Endodermal cell (in vitro differentiated cells): ENCODE measurements around the gene MYL3. TPM values are rescaled to one million over a fixed set of nuclear protein-coding genes. Genes with fewer than 3 reads are reported as not detected.

Experiments
- DNase-seq: peaks from one replicate; pipeline ENCODE4 v3.0.0-alpha.2; 2017
- H3K27ac ChIP-seq: 2 replicates; pipeline ENCODE4 v1.5.1; 2013; ENCODE audit warnings: mild to moderate bottlenecking, low read depth, low read length, moderate library complexity
- H3K27me3 ChIP-seq: 2 replicates; pipeline ENCODE4 v1.6.1; 2013; ENCODE audit warnings: mild to moderate bottlenecking, low read length, moderate library complexity; ENCODE audit not compliant: insufficient read depth, control insufficient read depth, poor library complexity, severe bottlenecking
- H3K36me3 ChIP-seq: 2 replicates; pipeline ENCODE4 v1.7.0; 2013; ENCODE audit warnings: mild to moderate bottlenecking, low read length, moderate library complexity; ENCODE audit not compliant: control insufficient read depth, insufficient read depth
- H3K4me1 ChIP-seq: one replicate; pipeline ENCODE4 v1.7.0; 2013; ENCODE audit warnings: low read length; ENCODE audit not compliant: control insufficient read depth, insufficient read depth
- H3K4me3 ChIP-seq: 2 replicates; pipeline ENCODE4 v1.5.1; 2013; ENCODE audit warnings: mild to moderate bottlenecking, low read length, moderate library complexity
- H3K9ac ChIP-seq: 2 replicates; pipeline ENCODE4 v1.6.1; 2013; ENCODE audit warnings: mild to moderate bottlenecking, low read length, moderate library complexity; ENCODE audit not compliant: poor library complexity, severe bottlenecking; ENCODE audit errors: extremely low read depth
- H3K9me3 ChIP-seq: 2 replicates; pipeline ENCODE4 v1.6.1; 2013; ENCODE audit warnings: mild to moderate bottlenecking, low read length, moderate library complexity; ENCODE audit not compliant: control insufficient read depth
- H3K27ac Mint-ChIP-seq: 2 replicates; pipeline ENCODE4 v1.8.0; 2020; ENCODE audit warnings: mixed read lengths
- H3K27me3 Mint-ChIP-seq: 2 replicates; pipeline ENCODE4 v1.8.0; 2021; ENCODE audit warnings: mild to moderate bottlenecking, mixed read lengths; ENCODE audit not compliant: insufficient read depth
- H3K36me3 Mint-ChIP-seq: 2 replicates; pipeline ENCODE4 v1.8.0; 2020; ENCODE audit warnings: low read depth, mixed read lengths
- H3K4me1 Mint-ChIP-seq: 2 replicates; pipeline ENCODE4 v1.8.0; 2020; ENCODE audit warnings: mixed read lengths
- H3K4me3 Mint-ChIP-seq: 2 replicates; pipeline ENCODE4 v1.8.0; 2020; ENCODE audit warnings: mild to moderate bottlenecking, moderate library complexity, mixed read lengths
- H3K9me3 Mint-ChIP-seq: 2 replicates; pipeline ENCODE4 v1.8.0; 2020; ENCODE audit warnings: mild to moderate bottlenecking, mixed read lengths
- WGBS, 2 experiments: methylation state at CpG; one replicate each; pipeline versions ENCODE4 v1.1.5 to v1.1.7; 2013; ENCODE audit warnings: missing lambda C conversion rate in 2 of 2, mixed read lengths in 1 of 2; ENCODE audit not compliant: insufficient coverage in 1 of 2, insufficient read length in 1 of 2; 5-methylcytosine and 5-hydroxymethylcytosine counted together
- total RNA-seq, 2 donors: library from RNA; stranded (reverse); fragmentation: NEBNext Ultra II Directional in 1 of 2; extraction: Animal tissue kit (Norgen Biotek cat#: 25700) in 1 of 2; gene quantifications; 2 replicates in 1 of 2; 3 replicates in 1 of 2; pipeline ENCODE4 v1.2.1, GENCODE V29; 2021
- TF ChIP-seq, protein P1 (sequence below): fragments of 200-600 bp; sonication (generic); conservative IDR thresholded peaks from 2 replicates; pipeline ENCODE4 v1.5.0; 2021; ENCODE audit warnings: antibody characterized with exemption, mild to moderate bottlenecking

Gene MYL3
- total RNA-seq, 2 donors from 2014 or later, result 1.6 to 2.3 TPM

DNA sequence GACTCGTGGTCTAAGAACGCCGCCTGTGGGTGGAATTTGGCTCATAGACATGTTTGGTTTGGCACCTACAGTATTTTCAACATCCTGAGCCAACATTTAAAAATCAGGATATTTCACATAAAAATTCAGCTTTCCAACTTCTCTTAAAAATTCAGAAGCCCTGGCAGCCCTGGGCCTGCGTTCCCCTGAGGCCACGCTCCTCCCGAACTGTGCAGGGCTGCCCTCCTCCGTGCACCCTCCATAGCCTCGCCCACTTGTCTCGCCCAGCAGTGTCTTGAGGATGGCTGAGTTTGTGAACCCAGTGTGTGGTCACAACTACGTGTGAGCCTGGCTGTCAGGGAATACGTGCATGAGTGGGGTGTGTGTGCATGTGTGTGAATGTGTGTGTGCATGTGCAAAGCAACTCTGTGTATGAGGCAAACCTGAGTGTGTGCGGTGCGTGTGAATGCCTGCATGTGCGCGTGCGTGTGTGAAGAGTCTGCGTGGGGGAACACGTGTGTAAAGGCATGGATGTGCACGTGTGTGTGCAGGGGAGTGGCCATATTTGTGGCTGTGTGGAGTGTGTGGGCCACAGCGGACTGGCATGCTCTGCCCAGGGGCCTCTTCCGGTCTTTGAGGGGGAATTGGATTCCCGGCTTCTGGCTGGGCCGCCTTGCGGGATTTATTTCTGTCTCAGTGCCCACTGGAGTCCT lies 45.2 kb upstream of the MYL3 start:
- DNase-seq, result no peak
- Mint-ChIP-seq H3K9me3 (no peaks in the 10 kb centered on the region), H3K4me1 (no peaks in the 10 kb centered on the region), H3K4me3 (no peak overlapping the region), H3K27ac (no peak overlapping the region), H3K27me3 (no peaks in the 10 kb centered on the region), H3K36me3 (no peaks in the 10 kb centered on the region)
- TF ChIP-seq, protein P1, sequence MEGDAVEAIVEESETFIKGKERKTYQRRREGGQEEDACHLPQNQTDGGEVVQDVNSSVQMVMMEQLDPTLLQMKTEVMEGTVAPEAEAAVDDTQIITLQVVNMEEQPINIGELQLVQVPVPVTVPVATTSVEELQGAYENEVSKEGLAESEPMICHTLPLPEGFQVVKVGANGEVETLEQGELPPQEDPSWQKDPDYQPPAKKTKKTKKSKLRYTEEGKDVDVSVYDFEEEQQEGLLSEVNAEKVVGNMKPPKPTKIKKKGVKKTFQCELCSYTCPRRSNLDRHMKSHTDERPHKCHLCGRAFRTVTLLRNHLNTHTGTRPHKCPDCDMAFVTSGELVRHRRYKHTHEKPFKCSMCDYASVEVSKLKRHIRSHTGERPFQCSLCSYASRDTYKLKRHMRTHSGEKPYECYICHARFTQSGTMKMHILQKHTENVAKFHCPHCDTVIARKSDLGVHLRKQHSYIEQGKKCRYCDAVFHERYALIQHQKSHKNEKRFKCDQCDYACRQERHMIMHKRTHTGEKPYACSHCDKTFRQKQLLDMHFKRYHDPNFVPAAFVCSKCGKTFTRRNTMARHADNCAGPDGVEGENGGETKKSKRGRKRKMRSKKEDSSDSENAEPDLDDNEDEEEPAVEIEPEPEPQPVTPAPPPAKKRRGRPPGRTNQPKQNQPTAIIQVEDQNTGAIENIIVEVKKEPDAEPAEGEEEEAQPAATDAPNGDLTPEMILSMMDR, result no peak
- Histone ChIP-seq H3K27me3 (no peaks in the 10 kb centered on the region), H3K4me3 (no peak overlapping the region), H3K27ac (no peak overlapping the region), H3K9ac (no peak overlapping the region), H3K9me3 (no peaks in the 10 kb centered on the region), H3K36me3 (no peaks in the 10 kb centered on the region), H3K4me1 (no peaks in the 10 kb centered on the region)
- WGBS, 2 experiments, result 94 to 98% methylated on average over 15 to 24 of the region's 24 CpGs

DNA sequence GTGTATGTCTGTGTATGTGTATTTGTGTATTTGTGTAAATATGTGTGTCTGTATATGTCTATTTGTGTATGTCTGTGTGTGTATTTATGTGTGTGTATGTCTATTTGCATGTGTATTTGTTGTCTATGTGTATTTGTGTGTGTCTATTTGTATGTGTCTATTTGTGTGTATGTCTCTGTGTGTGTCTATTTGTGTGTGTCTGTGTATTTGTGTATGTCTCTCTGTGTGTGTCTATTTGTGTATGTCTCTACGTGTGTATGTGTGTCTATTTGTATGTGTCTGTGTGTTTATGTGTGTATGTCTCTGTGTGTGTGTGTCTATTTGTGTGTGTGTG lies 44.7 kb upstream of the MYL3 start:
- no peaks in the 10 kb centered on the region for H3K9me3 Mint-ChIP-seq
- H3K27ac Mint-ChIP-seq, result no peak overlapping the region
- no peaks in the 10 kb centered on the region for H3K27me3 ChIP-seq
- no peak for DNase-seq
- no peaks in the 10 kb centered on the region for H3K27me3 Mint-ChIP-seq
- no peak overlapping the region for H3K9ac ChIP-seq
- H3K4me3 Mint-ChIP-seq, result no peak overlapping the region
- no peaks in the 10 kb centered on the region for H3K36me3 Mint-ChIP-seq
- no peaks in the 10 kb centered on the region for H3K9me3 ChIP-seq
- no peaks in the 10 kb centered on the region for H3K36me3 ChIP-seq
- 73% methylated on average over 1 of the region's 1 CpG; no CpG with 5 or more reads in 1 of the 2 experiments for WGBS, 2 experiments
- no peak overlapping the region for H3K27ac ChIP-seq
- no peak overlapping the region for H3K4me3 ChIP-seq
- no peaks in the 10 kb centered on the region for H3K4me1 ChIP-seq
- TF ChIP-seq, protein P1, result no peak
- no peaks in the 10 kb centered on the region for H3K4me1 Mint-ChIP-seq

DNA sequence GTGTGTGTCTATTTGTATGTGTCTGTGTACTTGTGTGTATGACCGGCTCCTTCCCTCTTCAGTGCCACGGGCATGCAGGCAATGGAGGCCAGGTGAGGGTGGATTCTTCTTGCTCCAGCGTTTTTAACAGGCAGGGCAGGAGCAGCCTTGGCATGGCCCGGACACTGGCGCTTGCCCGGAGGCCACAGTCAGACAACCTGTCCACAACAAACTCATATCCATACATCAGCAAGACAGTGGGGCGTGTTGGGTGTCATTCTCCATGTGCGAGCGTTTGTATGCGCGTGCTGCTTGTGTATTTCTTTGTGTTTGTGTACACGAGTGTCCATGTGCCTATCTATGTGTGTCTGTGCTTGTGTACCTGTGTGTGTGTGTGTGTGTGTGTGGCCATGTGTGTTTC lies 44.0 kb upstream of the MYL3 start:
- no peaks in the 10 kb centered on the region for H3K4me1 ChIP-seq
- no peaks in the 10 kb centered on the region for H3K27me3 ChIP-seq
- H3K9me3 ChIP-seq, result no peaks in the 10 kb centered on the region
- WGBS, 2 experiments, result 83 to 100% methylated on average over 1 to 12 of the region's 12 CpGs
- H3K4me1 Mint-ChIP-seq, result no peaks in the 10 kb centered on the region
- no peak overlapping the region for H3K27ac ChIP-seq
- H3K9me3 Mint-ChIP-seq, result no peaks in the 10 kb centered on the region
- TF ChIP-seq, protein P1, result no peak
- no peaks in the 10 kb centered on the region for H3K36me3 Mint-ChIP-seq
- H3K9ac ChIP-seq, result no peak overlapping the region
- H3K27ac Mint-ChIP-seq, result no peak overlapping the region
- no peak overlapping the region for H3K4me3 ChIP-seq
- H3K27me3 Mint-ChIP-seq, result no peaks in the 10 kb centered on the region
- no peak overlapping the region for H3K4me3 Mint-ChIP-seq
- DNase-seq, result no peak
- H3K36me3 ChIP-seq, result no peaks in the 10 kb centered on the region
